Measurements from ENCODE around the gene MRPS18A.
"Not testable (repeated sequence)": the region's sequence is repeated elsewhere in the genome, so short reads cannot be mapped to it uniquely, and the experiment has no call there.

MRPS18A gene

GRCh38 chr6:43716099-43716498 is 28.5 kb upstream of the MRPS18A start:
- no peak for FAIRE-seq

GRCh38 chr6:43715056-43715788 is 27.6 kb upstream of the MRPS18A start:
- no peak for FAIRE-seq

DNA sequence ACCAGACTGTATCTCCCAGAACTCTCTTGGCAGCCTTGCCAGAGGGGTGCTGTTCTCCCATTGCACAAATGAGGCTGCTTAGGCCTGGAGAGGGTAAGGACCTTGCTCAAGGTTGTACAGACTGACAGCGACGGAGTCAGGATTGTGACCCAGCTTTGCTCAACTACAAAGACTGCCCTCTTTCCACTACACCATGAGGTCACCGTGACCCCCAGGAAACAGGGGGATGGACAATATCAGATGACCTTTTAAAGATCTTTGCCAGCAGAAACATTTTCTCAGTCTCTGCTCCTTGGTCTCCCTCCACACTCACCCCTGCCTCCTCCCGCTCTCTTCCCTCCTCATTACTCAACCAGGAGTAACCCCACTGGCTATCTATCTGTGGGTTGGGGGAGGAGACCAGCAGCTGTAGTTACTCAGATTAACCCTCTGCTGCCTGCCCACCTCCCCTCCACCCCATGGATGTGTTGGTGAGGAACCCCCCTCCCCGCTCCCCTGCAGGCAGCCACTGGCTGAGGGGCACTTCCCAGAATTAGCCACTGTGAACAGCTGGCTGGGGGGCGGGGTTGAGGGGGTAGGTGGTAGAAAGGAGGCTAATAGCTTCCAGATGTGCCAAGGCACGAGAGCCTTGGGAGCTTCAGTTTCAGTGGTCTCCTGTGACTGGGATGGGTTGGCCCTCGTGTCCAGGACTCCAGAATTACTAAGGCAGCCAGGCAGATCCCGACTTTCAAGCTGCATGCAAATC is 26.9 kb upstream of the MRPS18A start:
- no peak for FAIRE-seq

DNA sequence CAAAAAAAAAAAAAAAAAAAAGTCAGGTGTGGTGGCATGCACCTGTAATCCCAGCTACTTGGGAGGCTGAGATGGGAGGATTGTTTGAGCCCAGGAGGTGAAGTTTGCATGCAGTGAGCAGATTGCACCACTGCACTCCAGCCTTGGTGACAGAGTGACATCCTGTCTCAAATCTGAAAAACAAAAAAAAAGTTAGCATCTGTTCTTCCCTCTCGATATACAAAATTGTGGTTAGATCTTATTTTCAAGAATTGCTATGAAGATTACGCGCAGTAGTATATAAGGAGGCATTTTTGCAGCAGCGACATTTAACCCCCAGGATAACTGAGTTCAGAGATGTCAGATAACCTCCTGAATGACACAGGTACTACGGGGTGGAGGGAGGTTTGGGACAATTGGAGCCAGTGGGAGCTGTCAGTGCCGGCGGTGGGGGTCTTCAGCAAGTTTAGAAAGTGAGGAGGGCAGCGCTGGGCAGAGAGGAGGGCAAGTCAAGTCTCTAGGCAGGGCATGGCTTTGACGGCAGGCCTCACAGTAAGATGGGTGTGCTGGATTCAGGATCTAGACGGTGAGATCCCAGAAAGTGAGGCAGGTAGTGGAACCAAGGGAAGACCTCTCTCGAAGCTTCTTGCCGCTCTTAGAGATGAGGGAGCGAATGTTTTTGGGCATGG is 26.2 kb upstream of the MRPS18A start:
- FAIRE-seq = no peak

DNA sequence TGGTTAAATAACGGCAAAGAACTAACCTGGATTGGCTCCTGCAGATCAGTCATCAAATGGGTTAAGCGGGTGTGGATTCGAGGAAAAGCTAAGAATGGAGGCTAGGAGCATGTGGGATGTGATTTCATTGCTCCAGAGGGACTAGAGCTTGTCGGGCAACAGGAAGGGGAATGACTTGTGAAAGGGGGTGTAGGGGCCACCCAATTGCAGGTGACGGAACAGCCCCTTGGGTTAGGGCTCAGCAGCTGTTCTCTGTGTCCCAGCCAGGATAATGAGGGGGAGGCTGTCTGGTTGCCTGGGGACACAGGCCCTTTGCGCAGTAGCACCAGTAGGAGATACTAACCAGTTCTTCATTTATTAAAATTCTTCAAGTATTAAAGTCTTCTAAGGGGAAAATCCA is 25.0 kb upstream of the MRPS18A start:
- FAIRE-seq = no peak

DNA sequence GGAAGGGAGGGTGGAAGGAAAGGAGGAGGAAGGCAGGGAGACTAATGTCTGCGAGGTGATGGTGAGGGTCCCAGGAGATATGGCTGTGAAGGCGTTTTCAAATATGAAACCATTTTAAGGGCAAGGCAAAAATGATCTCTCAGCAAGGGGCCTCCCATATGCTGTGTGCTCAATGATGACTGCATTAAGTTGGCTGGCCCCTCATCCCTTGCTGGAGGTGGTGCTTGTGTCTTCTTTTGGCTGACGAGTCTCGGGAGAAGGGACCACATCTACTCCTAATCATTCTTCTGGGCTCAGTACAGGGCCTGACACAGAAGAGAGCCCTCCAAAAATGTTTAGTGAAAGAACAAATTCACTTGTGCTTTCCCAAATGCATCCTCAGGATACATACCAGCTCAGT is 23.0 kb upstream of the MRPS18A start:
- no peak for FAIRE-seq

- FAIRE-seq = no peak
Observed at GRCh38 chr6:43709654-43710303, 22.2 kb upstream of the MRPS18A start.

DNA sequence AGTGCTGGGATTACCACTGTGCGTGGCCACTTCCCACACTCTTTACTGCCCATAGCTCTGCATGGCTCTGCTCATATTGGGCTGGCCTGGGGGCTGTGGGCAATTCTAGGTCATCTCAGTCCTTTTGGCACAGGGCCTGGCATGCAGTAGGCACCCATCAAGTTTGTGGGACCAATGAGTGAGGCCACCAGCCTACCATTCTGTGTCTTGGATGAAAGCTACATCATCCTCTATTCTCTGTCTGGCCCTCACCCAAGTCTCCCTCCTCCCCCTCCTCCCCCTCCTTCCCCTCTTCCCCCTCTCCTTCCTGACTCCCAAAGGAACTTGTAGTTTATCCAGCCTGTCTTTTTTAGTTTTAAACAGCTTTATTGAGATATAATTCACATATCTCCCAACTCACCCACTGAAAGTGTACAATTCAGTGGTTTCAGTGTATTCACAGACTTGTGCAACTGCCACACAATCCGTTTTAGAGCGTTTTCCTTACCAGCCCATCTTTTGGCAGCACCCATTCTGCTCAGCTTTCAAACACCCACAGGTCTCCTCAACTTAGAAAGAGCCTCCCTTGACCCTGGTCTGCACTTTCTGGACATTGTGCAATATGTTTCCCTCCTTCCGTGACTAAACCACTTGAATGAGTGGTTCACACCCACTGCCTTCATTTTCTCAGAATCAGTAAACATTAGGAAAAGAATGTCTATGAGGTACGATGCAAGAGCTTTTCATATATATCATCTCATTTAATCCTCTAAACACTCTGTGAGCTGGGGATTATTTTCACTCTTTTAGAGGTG is 21.5 kb upstream of the MRPS18A start:
- FAIRE-seq = no peak

GRCh38 chr6:43707767-43708166 is 20.2 kb upstream of the MRPS18A start:
- no peak for FAIRE-seq

DNA sequence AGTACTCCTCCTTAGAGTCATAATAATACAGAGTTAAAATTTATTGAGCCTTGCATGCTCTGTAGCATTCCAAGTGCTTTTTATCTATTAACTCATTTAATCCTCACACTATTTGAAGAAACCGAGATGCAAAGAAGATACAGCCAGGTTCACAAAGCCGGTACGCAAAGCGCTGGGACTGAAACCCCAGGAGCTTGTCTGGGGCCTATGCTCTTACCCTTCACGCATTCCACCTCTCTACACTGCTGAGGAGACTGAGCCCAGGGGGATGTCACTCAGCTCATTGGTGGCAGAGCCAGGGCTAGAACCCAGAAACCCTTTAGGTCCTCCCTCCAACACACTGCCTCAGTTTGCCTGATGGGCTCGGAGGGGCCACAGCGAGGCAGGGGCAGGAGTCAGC is 19.7 kb upstream of the MRPS18A start:
- no peak for FAIRE-seq

- FAIRE-seq = no peak
Observed at GRCh38 chr6:43706788-43707187, 19.2 kb upstream of the MRPS18A start.

- FAIRE-seq = no peak
Observed at GRCh38 chr6:43705996-43706395, 18.4 kb upstream of the MRPS18A start.

- FAIRE-seq = no peak
Observed at GRCh38 chr6:43703512-43704429, 16.2 kb upstream of the MRPS18A start.

DNA sequence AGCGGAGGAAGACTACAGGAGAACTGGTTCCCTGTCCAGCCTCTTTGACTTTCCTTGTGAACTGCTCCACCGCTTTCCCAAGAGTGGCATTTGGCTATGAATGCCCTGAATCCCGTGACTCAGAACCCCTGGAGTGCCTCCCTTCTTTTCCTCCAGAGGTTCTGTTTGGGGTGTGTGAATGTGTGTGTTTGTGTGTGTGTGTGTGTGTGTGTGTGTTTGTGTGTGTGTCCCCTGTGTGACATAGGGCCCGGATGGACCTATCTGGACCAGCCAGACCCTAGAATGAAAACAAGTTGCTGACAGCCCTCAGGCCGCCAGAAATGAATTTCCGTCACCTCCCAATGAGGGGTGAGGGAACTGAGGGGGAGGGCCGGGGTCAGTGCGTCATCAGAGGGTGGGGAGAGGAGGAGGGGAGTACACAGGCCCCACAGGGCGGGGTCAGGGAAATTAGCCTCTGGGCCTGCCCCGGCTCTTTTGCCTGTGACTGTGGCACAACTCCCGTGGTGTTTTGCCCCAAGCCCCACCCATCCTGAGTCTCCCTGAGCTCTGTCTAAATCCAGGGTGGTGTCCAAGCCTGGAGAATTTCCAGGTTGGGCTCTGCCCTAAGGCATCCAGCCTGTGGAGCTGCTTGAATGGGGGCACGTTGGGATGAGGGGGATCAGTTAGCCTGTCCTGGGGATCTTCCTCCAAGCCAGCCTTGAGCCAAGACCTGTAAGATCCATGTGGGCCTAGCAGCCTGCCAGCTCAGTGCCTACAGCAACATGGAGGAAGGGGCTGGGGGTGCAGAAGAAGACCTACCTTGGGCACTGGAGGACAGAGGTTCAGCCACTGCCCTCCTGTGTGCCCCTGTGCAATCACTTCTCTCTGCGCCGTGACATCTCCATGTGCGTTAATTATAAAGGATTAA is 15.2 kb upstream of the MRPS18A start:
- no peak for FAIRE-seq

GRCh38 chr6:43702171-43702533 is 14.6 kb upstream of the MRPS18A start:
- no peak for FAIRE-seq

DNA sequence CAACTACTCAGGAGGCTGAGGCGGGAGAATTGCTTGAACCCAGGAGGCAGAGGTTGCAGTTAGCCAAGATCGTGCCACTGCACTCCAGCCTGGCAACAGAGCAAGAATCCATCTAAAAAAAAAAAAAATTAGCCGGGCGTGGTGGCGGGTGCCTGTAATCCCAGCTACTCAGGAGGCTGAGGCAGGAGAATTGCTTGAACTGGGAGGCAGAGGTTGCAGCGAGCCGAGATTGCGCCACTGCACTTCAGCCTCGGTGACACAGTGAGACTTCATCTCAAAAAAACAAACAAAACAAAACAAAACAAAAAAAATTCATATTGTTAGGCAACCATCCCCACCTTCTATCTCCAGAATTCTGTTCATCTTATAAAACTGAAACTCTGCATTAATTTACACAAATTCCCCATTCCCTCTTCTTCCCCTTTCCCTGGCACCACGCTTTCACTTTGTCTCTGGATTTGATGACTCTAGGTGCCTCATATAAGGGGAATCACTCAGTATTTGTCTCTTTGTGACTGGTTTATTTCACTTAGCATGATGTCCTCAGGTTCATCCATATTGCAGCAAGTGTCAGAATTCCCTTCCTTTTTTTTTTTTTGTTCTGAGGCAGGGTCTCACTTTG is 13.5 kb upstream of the MRPS18A start:
- FAIRE-seq = not testable (repeated sequence)

DNA sequence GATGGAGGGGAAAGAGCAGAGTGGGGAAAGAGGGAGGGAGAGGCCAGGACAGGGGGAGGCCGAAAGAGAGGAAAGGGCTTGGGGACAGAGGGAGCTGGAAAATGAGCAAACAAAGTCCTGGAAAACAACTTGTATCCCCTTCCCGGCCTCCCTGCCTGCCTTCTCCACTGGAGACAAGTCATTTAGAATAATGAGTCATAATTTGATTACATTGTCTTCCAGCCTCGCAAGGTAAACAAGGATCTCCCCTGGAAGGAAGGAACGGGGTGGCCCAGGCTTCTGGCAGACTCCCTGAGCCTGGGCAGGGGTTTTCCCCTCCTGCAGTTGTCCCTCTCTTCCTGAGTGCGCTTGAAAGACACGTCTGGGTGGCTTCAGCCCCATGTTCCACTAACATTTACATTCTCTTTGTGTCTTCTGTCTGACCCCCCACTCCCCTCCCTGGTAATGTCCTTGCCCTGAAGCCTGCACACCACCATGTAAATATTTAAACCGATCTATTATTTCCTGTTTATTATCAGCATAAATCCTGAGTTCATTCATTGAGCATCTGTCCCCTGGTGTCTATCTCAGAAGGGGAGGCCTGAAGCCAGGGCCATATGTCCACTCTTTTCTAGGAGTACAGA is 12.1 kb upstream of the MRPS18A start:
- no peak for FAIRE-seq

DNA sequence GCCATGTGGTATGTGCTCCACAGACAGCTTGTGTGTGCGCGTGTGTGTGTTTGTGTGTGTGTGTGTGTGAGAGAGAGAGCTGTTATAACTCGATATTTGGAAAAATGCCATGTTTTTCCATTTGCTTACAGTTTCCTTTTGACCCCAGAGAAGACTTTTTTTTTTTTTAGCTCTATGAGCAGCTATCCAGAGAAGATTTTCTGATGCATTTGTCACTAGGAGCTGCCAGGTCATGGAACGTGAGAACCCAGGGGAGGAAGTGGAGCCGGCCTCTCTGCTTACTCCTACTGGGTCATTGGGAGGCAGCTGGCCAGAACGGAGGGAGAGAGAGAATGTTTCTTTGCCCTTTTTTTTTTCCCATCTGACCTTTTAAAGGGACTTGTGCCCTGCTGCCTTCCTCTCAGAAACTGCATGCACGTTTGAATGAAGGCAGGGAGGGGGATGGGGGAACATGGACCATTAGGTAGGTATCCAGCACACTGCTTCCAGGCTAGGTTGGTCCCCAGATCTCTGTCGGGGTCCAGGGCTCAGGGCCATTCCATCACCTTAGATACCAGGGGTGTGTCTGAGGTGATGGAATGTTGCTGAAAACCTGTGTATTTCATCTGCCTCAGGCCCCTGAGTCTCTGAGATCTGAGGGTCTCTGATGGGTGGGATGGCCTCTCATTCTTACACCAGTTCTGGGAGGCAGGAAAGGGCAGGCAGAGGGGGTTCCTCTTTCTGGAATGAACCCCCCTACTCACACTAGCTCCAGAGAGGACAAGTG is 11.2 kb upstream of the MRPS18A start:
- FAIRE-seq = no peak

GRCh38 chr6:43697421-43697820 is 9.8 kb upstream of the MRPS18A start:
- no peak for FAIRE-seq

Data from G401.6 (cell line).